Neural progenitor cell (in vitro differentiated cells): ENCODE results near the gene PLCH2. TPM values are rescaled to one million over a fixed set of nuclear protein-coding genes. Genes with fewer than 3 reads are reported as not detected.

Experiments used
- DNase-seq: peaks from one replicate; pipeline ENCODE4 v3.0.0-alpha.2; 2016; ENCODE audit warnings: low spot score
- H2AFZ ChIP-seq: fragments of 200-600 bp; sonication (generic); replicated peaks from 2 replicates; pipeline ENCODE4 v1.6.1; 2016; ENCODE audit warnings: antibody characterized with exemption
- H3F3A ChIP-seq: fragments of 200-600 bp; sonication (generic); 2 replicates; pipeline ENCODE4 v1.6.1; 2016; ENCODE audit warnings: antibody characterized with exemption, low read depth
- H3K27ac ChIP-seq: fragments of 200-600 bp; sonication (generic); 2 replicates; pipeline ENCODE4 v1.5.1; 2016; ENCODE audit warnings: mild to moderate bottlenecking
- H3K27me3 ChIP-seq: fragments of 200-600 bp; sonication (generic); 2 replicates; pipeline ENCODE4 v1.6.1; 2016; ENCODE audit warnings: mild to moderate bottlenecking, moderate library complexity
- H3K36me3 ChIP-seq: fragments of 200-600 bp; sonication (generic); 2 replicates; pipeline ENCODE4 v1.5.1; 2016
- H3K4me1 ChIP-seq: fragments of 200-600 bp; sonication (generic); 2 replicates; pipeline ENCODE4 v1.6.1; 2016; ENCODE audit warnings: mixed run types
- H3K4me2 ChIP-seq: fragments of 200-600 bp; sonication (generic); 2 replicates; pipeline ENCODE4 v1.6.1; 2016
- H3K4me3 ChIP-seq: fragments of 200-600 bp; sonication (generic); 2 replicates; pipeline ENCODE4 v1.5.1; 2016
- H3K79me2 ChIP-seq: fragments of 200-600 bp; sonication (generic); 2 replicates; pipeline ENCODE4 v1.6.1; 2016; ENCODE audit warnings: low read depth
- H3K9ac ChIP-seq: fragments of 200-600 bp; sonication (generic); 2 replicates; pipeline ENCODE4 v1.6.1; 2016
- H3K9me3 ChIP-seq: fragments of 200-600 bp; sonication (generic); 2 replicates; pipeline ENCODE4 v1.5.1; 2016; ENCODE audit warnings: low read depth
- H4K20me1 ChIP-seq: fragments of 200-600 bp; sonication (generic); 2 replicates; pipeline ENCODE4 v1.6.1; 2016; ENCODE audit warnings: low read depth
- H3K27ac Mint-ChIP-seq: 3 replicates; pipeline ENCODE4 v1.8.0; 2021; ENCODE audit warnings: mixed read lengths
- H3K27me3 Mint-ChIP-seq: 2 replicates; pipeline ENCODE4 v1.8.0; 2022; ENCODE audit warnings: low read depth, mild to moderate bottlenecking, inconsistent platforms, moderate library complexity, mixed read lengths; ENCODE audit not compliant: insufficient read depth
- H3K36me3 Mint-ChIP-seq: 3 replicates; pipeline ENCODE4 v1.8.0; 2021; ENCODE audit warnings: mixed read lengths
- H3K4me1 Mint-ChIP-seq: 3 replicates; pipeline ENCODE4 v1.8.0; 2021; ENCODE audit warnings: mixed read lengths
- H3K4me3 Mint-ChIP-seq: 3 replicates; pipeline ENCODE4 v1.8.0; 2021; ENCODE audit warnings: mild to moderate bottlenecking, moderate library complexity, mixed read lengths
- H3K9me3 Mint-ChIP-seq: 3 replicates; pipeline ENCODE4 v1.8.0; 2020; ENCODE audit warnings: mixed read lengths
- CTCF ChIP-seq: fragments of 200-600 bp; sonication (generic); IDR thresholded peaks from 2 replicates; pipeline ENCODE4 v1.5.1; 2017; ENCODE audit warnings: antibody characterized with exemption, mild to moderate bottlenecking
- EZH2 ChIP-seq: fragments of 200-600 bp; sonication (generic); IDR thresholded peaks from 2 replicates; pipeline ENCODE4 v1.6.1; 2017; ENCODE audit warnings: antibody characterized with exemption, mild to moderate bottlenecking, moderate library complexity
- EZH2phosphoT487 ChIP-seq: fragments of 200-600 bp; sonication (generic); IDR thresholded peaks from 2 replicates; pipeline ENCODE4 v1.6.1; 2017; ENCODE audit warnings: antibody characterized with exemption
- total RNA-seq: library from RNA; depleted of rRNA; stranded (reverse); fragments of >200 nt; gene quantifications from 2 replicates; pipeline ENCODE4 v1.2.3, GENCODE V29; 2015; ENCODE audit warnings: low replicate concordance

The PLCH2 gene
- total RNA-seq, 1 donor from 2014 or later = 0.54 TPM

GRCh38 chr1:2481885-2482284 lies 5.8 kb downstream of the PLCH2 start:
- Histone ChIP-seq H3K9ac (no peak overlapping the region), H3F3A (no peaks in the 10 kb centered on the region), H3K36me3 (no peaks in the 10 kb centered on the region), H3K27ac (no peak overlapping the region), H3K4me1 (peaks cover 13% of the 10 kb centered on the region), H3K4me3 (no peak overlapping the region), H3K79me2 (no peaks in the 10 kb centered on the region), H4K20me1 (no peaks in the 10 kb centered on the region), H2AFZ (no peak overlapping the region), H3K9me3 (no peaks in the 10 kb centered on the region), H3K4me2 (no peak overlapping the region), H3K27me3 (no peaks in the 10 kb centered on the region)
- H3K27ac Mint-ChIP-seq = no peak overlapping the region
- no peak for DNase-seq
- no peak overlapping the region for H3K4me3 Mint-ChIP-seq
- peaks cover 5% of the 10 kb centered on the region for H3K27me3 Mint-ChIP-seq
- no peak for TF ChIP-seq EZH2phosphoT487
- no peak for TF ChIP-seq CTCF
- no peak for TF ChIP-seq EZH2
- H3K4me1 Mint-ChIP-seq = peaks cover 6% of the 10 kb centered on the region
- H3K36me3 Mint-ChIP-seq = no peaks in the 10 kb centered on the region
- H3K9me3 Mint-ChIP-seq = peaks cover 4% of the 10 kb centered on the region

- H3K4me3 Mint-ChIP-seq = no peak overlapping the region
- Histone ChIP-seq H3K4me2 (no peak overlapping the region), H4K20me1 (no peaks in the 10 kb centered on the region), H2AFZ (no peak overlapping the region), H3K79me2 (no peaks in the 10 kb centered on the region), H3K27ac (no peak overlapping the region), H3K4me1 (peaks cover 7% of the 10 kb centered on the region), H3K27me3 (no peaks in the 10 kb centered on the region), H3K36me3 (no peaks in the 10 kb centered on the region), H3K9ac (no peak overlapping the region), H3K4me3 (no peak overlapping the region), H3F3A (no peaks in the 10 kb centered on the region), H3K9me3 (no peaks in the 10 kb centered on the region)
- peaks cover 3% of the 10 kb centered on the region for H3K27me3 Mint-ChIP-seq
- no peaks in the 10 kb centered on the region for H3K36me3 Mint-ChIP-seq
- H3K4me1 Mint-ChIP-seq = no peaks in the 10 kb centered on the region
- H3K9me3 Mint-ChIP-seq = peaks cover 7% of the 10 kb centered on the region
- TF ChIP-seq EZH2phosphoT487 (no peak), CTCF (no peak), EZH2 (no peak)
- no peak overlapping the region for H3K27ac Mint-ChIP-seq
- peak; percentile 57 for DNase-seq
Measured at GRCh38 chr1:2482588-2482987, 6.5 kb downstream of the PLCH2 start.

- Histone ChIP-seq H3K4me2 (no peak overlapping the region), H3K9ac (no peak overlapping the region), H3K4me3 (no peak overlapping the region), H3K27ac (no peak overlapping the region), H3K27me3 (no peaks in the 10 kb centered on the region), H3K36me3 (no peaks in the 10 kb centered on the region), H3K9me3 (no peaks in the 10 kb centered on the region), H3K4me1 (peaks cover 2% of the 10 kb centered on the region), H4K20me1 (no peaks in the 10 kb centered on the region), H2AFZ (no peak overlapping the region), H3F3A (no peaks in the 10 kb centered on the region), H3K79me2 (no peaks in the 10 kb centered on the region)
- no peaks in the 10 kb centered on the region for H3K4me1 Mint-ChIP-seq
- H3K4me3 Mint-ChIP-seq = no peak overlapping the region
- no peak for DNase-seq
- no peaks in the 10 kb centered on the region for H3K36me3 Mint-ChIP-seq
- no peak for TF ChIP-seq EZH2phosphoT487
- H3K27me3 Mint-ChIP-seq = peaks cover 6% of the 10 kb centered on the region
- H3K9me3 Mint-ChIP-seq = peaks cover 9% of the 10 kb centered on the region
- no peak overlapping the region for H3K27ac Mint-ChIP-seq
Measured at GRCh38 chr1:2483026-2483425, 6.9 kb downstream of the PLCH2 start.

DNA sequence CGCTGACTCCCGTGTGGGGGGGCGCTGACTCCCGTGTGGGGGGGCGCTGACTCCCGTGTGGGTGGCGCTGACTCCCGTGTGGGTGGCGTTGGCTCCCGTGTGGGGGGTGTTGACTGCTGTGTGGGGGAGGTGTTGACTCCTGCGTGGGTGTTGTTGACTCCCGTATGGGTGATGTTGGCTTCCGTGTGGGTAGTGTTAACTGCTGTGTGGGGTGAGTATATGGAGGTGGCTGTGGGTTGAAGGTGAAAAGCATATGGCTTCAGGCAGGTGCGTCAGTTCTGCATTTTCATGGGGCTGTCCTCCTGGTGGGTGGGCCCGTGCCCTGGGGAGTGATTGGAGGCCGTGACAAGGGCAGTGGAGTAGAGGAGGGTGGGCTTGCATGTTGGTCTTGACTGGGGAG lies 7.9 kb downstream of the PLCH2 start:
- no peaks in the 10 kb centered on the region for H3K4me1 Mint-ChIP-seq
- Histone ChIP-seq H4K20me1 (no peaks in the 10 kb centered on the region), H2AFZ (no peak overlapping the region), H3K9me3 (no peaks in the 10 kb centered on the region), H3K4me2 (no peak overlapping the region), H3K79me2 (no peaks in the 10 kb centered on the region), H3F3A (no peaks in the 10 kb centered on the region), H3K27me3 (no peaks in the 10 kb centered on the region), H3K9ac (no peak overlapping the region), H3K27ac (no peak overlapping the region), H3K4me3 (no peak overlapping the region), H3K4me1 (no peaks in the 10 kb centered on the region), H3K36me3 (no peaks in the 10 kb centered on the region)
- no peak for TF ChIP-seq EZH2phosphoT487
- TF ChIP-seq CTCF = no peak
- no peak for TF ChIP-seq EZH2
- H3K27ac Mint-ChIP-seq = peak overlapping the region; percentile 46
- H3K36me3 Mint-ChIP-seq = no peaks in the 10 kb centered on the region
- peaks cover 16% of the 10 kb centered on the region for H3K9me3 Mint-ChIP-seq
- DNase-seq = no peak
- no peak overlapping the region for H3K4me3 Mint-ChIP-seq
- peaks cover 6% of the 10 kb centered on the region for H3K27me3 Mint-ChIP-seq
